Astrocyte (in vitro differentiated cells and primary cell): ENCODE data around the gene GOLGA6C. TPM values are rescaled to one million over a fixed set of nuclear protein-coding genes. Genes with fewer than 3 reads are reported as not detected.

ENCODE experiments used
- DNase-seq: peaks from one replicate; pipeline ENCODE4 v3.0.0-alpha.2; 2010; ENCODE audit warnings: low read depth
- FAIRE-seq: peaks from 2 replicates; lab custom pipeline; 2011; peaks lifted over from hg19 to GRCh38; lab: Jason Lieb, UNC
- H2AFZ ChIP-seq: 2 replicates; pipeline ENCODE4 v1.6.0; 2012; ENCODE audit warnings: low read depth, low read length, inconsistent platforms
- H3K27ac ChIP-seq: 2 replicates; pipeline ENCODE4 v1.5.1; 2011; ENCODE audit warnings: low read depth, low read length, inconsistent platforms
- H3K27me3 ChIP-seq: 2 replicates; pipeline ENCODE4 v1.6.0; 2011; ENCODE audit warnings: low read length, inconsistent platforms; ENCODE audit not compliant: insufficient read depth
- H3K36me3 ChIP-seq: 2 replicates; pipeline ENCODE4 v1.5.1; 2011; ENCODE audit warnings: low read length, inconsistent platforms; ENCODE audit not compliant: insufficient read depth
- H3K4me1 ChIP-seq: 2 replicates; pipeline ENCODE4 v1.5.1; 2011; ENCODE audit warnings: low read length, inconsistent platforms; ENCODE audit not compliant: insufficient read depth
- H3K4me2 ChIP-seq: 2 replicates; pipeline ENCODE4 v1.6.0; 2012; ENCODE audit warnings: low read length, inconsistent platforms
- H3K4me3 ChIP-seq: 2 replicates; pipeline ENCODE4 v1.5.1; 2011; ENCODE audit warnings: low read depth, mild to moderate bottlenecking, low read length, inconsistent platforms; ENCODE audit not compliant: insufficient read depth
- H3K79me2 ChIP-seq: 2 replicates; pipeline ENCODE4 v1.6.0; 2012; ENCODE audit warnings: mild to moderate bottlenecking, low read length, inconsistent platforms; ENCODE audit not compliant: insufficient read depth
- H3K9ac ChIP-seq: 2 replicates; pipeline ENCODE4 v1.6.0; 2012; ENCODE audit warnings: mild to moderate bottlenecking, low read length, inconsistent platforms
- H3K9me3 ChIP-seq: 2 replicates; pipeline ENCODE4 v1.5.1; 2012; ENCODE audit warnings: low read depth, mild to moderate bottlenecking, low read length, inconsistent platforms; ENCODE audit not compliant: insufficient read depth
- H4K20me1 ChIP-seq: 2 replicates; pipeline ENCODE4 v1.6.0; 2012; ENCODE audit warnings: low read length, inconsistent platforms; ENCODE audit not compliant: insufficient read depth
- H3K27ac Mint-ChIP-seq: one replicate; pipeline ENCODE4 v1.8.0; 2021; ENCODE audit warnings: mild to moderate bottlenecking, mixed read lengths; ENCODE audit not compliant: unreplicated experiment
- H3K27me3 Mint-ChIP-seq: one replicate; pipeline ENCODE4 v1.8.0; 2021; ENCODE audit warnings: low read depth, mixed read lengths; ENCODE audit not compliant: unreplicated experiment
- H3K36me3 Mint-ChIP-seq: one replicate; pipeline ENCODE4 v1.8.0; 2021; ENCODE audit warnings: low read depth, mixed read lengths; ENCODE audit not compliant: unreplicated experiment
- H3K4me1 Mint-ChIP-seq: one replicate; pipeline ENCODE4 v1.8.0; 2021; ENCODE audit warnings: low read depth, mixed read lengths; ENCODE audit not compliant: unreplicated experiment
- H3K4me3 Mint-ChIP-seq: one replicate; pipeline ENCODE4 v1.8.0; 2021; ENCODE audit warnings: mild to moderate bottlenecking, moderate library complexity, mixed read lengths; ENCODE audit not compliant: unreplicated experiment
- H3K9me3 Mint-ChIP-seq: one replicate; pipeline ENCODE4 v1.8.0; 2021; ENCODE audit warnings: mild to moderate bottlenecking, mixed read lengths; ENCODE audit not compliant: unreplicated experiment
- CTCF ChIP-seq: IDR thresholded peaks from 2 replicates; pipeline ENCODE4 v1.5.1; 2011; ENCODE audit warnings: low read depth, mild to moderate bottlenecking, inconsistent platforms, low read length, moderate library complexity; ENCODE audit not compliant: insufficient read depth
- EZH2 ChIP-seq: IDR thresholded peaks from 2 replicates; pipeline ENCODE4 v1.6.1; 2012; ENCODE audit warnings: mild to moderate bottlenecking, low read length, inconsistent platforms; ENCODE audit not compliant: insufficient read depth
- total RNA-seq: library from RNA; stranded (reverse); gene quantifications from 2 replicates; pipeline ENCODE4 v1.2.1, GENCODE V29; 2021

The GOLGA6C gene
- total RNA-seq, 1 donor from 2014 or later, result not detected

GRCh38 chr15:75235051-75235673, 23.0 kb upstream of the GOLGA6C start:
- no peak overlapping the region for H2AFZ ChIP-seq
- H4K20me1 ChIP-seq, result no peaks in the 10 kb centered on the region
- TF ChIP-seq CTCF, result no peak
- TF ChIP-seq EZH2, result no peak
- FAIRE-seq (no peak), DNase-seq (no peak)
- H3K4me3 ChIP-seq, result no peak overlapping the region
- no peak overlapping the region for H3K27ac ChIP-seq
- H3K27me3 ChIP-seq, result peaks cover 16% of the 10 kb centered on the region
- no peaks in the 10 kb centered on the region for H3K36me3 ChIP-seq
- Mint-ChIP-seq H3K4me1 (peaks cover 5% of the 10 kb centered on the region), H3K4me3 (no peak overlapping the region), H3K27ac (no peak overlapping the region), H3K27me3 (peaks cover 59% of the 10 kb centered on the region), H3K36me3 (no peaks in the 10 kb centered on the region), H3K9me3 (no peaks in the 10 kb centered on the region)
- no peak overlapping the region for H3K4me2 ChIP-seq
- no peaks in the 10 kb centered on the region for H3K9me3 ChIP-seq
- H3K79me2 ChIP-seq, result no peaks in the 10 kb centered on the region
- H3K4me1 ChIP-seq, result no peaks in the 10 kb centered on the region
- H3K9ac ChIP-seq, result no peak overlapping the region

- no peaks in the 10 kb centered on the region for H4K20me1 ChIP-seq
- H3K79me2 ChIP-seq, result no peaks in the 10 kb centered on the region
- H3K36me3 ChIP-seq, result no peaks in the 10 kb centered on the region
- Mint-ChIP-seq H3K9me3 (no peaks in the 10 kb centered on the region), H3K27ac (no peak overlapping the region), H3K4me3 (no peak overlapping the region), H3K27me3 (peaks cover 64% of the 10 kb centered on the region), H3K4me1 (no peaks in the 10 kb centered on the region), H3K36me3 (no peaks in the 10 kb centered on the region)
- no peaks in the 10 kb centered on the region for H3K4me1 ChIP-seq
- peaks cover 22% of the 10 kb centered on the region for H3K27me3 ChIP-seq
- FAIRE-seq (no peak), DNase-seq (no peak)
- no peak overlapping the region for H3K27ac ChIP-seq
- H3K4me3 ChIP-seq, result no peak overlapping the region
- H2AFZ ChIP-seq, result no peak overlapping the region
- TF ChIP-seq EZH2, result no peak
- no peak overlapping the region for H3K4me2 ChIP-seq
- H3K9ac ChIP-seq, result no peak overlapping the region
- no peaks in the 10 kb centered on the region for H3K9me3 ChIP-seq
Measured at GRCh38 chr15:75235760-75236729, 22.1 kb upstream of the GOLGA6C start.

GRCh38 chr15:75237316-75237982, 20.7 kb upstream of the GOLGA6C start:
- Mint-ChIP-seq H3K36me3 (no peaks in the 10 kb centered on the region), H3K9me3 (no peaks in the 10 kb centered on the region), H3K4me3 (no peak overlapping the region), H3K27ac (no peak overlapping the region), H3K4me1 (no peaks in the 10 kb centered on the region), H3K27me3 (peaks cover 54% of the 10 kb centered on the region)
- Histone ChIP-seq H2AFZ (no peak overlapping the region), H3K27me3 (peaks cover 17% of the 10 kb centered on the region), H4K20me1 (no peaks in the 10 kb centered on the region), H3K4me1 (no peaks in the 10 kb centered on the region), H3K9me3 (no peaks in the 10 kb centered on the region), H3K4me3 (no peak overlapping the region), H3K36me3 (no peaks in the 10 kb centered on the region), H3K79me2 (no peaks in the 10 kb centered on the region), H3K27ac (no peak overlapping the region), H3K4me2 (no peak overlapping the region), H3K9ac (no peak overlapping the region)
- FAIRE-seq, result no peak
- DNase-seq, result no peak
- TF ChIP-seq EZH2, result no peak
- TF ChIP-seq CTCF, result no peak
